T-cell (primary cell): ENCODE measurements around the gene DYNC1H1. TPM values are rescaled to one million over a fixed set of nuclear protein-coding genes. Genes with fewer than 3 reads are reported as not detected.

Experiments used
- ATAC-seq, 4 experiments: fragments of 200-7000 bp in 3 of 4; fragments of 150-1000 bp in 1 of 4; cut with Tn5 transposase; replicated peaks in 1 of 4; 1 replicate in 3 of 4; 2 replicates in 1 of 4; pipeline ENCODE4 v1.10.0; 2021; ENCODE audit warnings: moderate library complexity in 3 of 4, mild to moderate bottlenecking in 2 of 4, moderate number of reproducible peaks in 1 of 4
- CTCF ChIA-PET, 2 donors: fragments of 300-600 bp; sonication (Branson Sonifier 250); formaldehyde crosslinking; loops; one replicate each; lab custom pipeline; 2022; ENCODE audit warnings: antibody characterized with exemption in 2 of 2; lab: Charles Lee
- POLR2A ChIA-PET, 2 donors: fragments of 300-600 bp; sonication (Branson Sonifier 250); formaldehyde crosslinking; loops; one replicate each; lab custom pipeline; 2022; ENCODE audit warnings: antibody characterized with exemption in 2 of 2; lab: Charles Lee
- DNase-seq, 35 experiments: peaks; one replicate each; pipeline versions ENCODE4 v3.0.0 to v3.0.0-alpha.2; 2013 to 2023
- H3K27ac ChIP-seq: one replicate; pipeline ENCODE4 v1.5.1; 2013; ENCODE audit warnings: low read length
- H3K27me3 ChIP-seq, 2 experiments: replicated peaks in 1 of 2; 1 replicate in 1 of 2; 2 replicates in 1 of 2; pipeline versions ENCODE4 v1.6.1 to v1.7.0; 2013; ENCODE audit warnings: low read length in 1 of 2, mixed read lengths in 1 of 2; ENCODE audit not compliant: control insufficient read depth in 2 of 2, insufficient read depth in 2 of 2; ENCODE audit errors: extremely low read depth in 1 of 2
- H3K36me3 ChIP-seq, 2 donors: 1 replicate in 1 of 2; 2 replicates in 1 of 2; pipeline versions ENCODE4 v1.6.1 to v1.7.0; 2013; ENCODE audit warnings: low read length in 1 of 2; ENCODE audit not compliant: control insufficient read depth in 2 of 2, insufficient read depth in 1 of 2; ENCODE audit errors: extremely low read depth in 1 of 2
- H3K4me1 ChIP-seq, 2 experiments: 1 replicate in 1 of 2; 2 replicates in 1 of 2; pipeline versions ENCODE4 v1.6.1 to v1.7.0; 2013; ENCODE audit warnings: low read length in 2 of 2, mixed read lengths in 1 of 2; ENCODE audit not compliant: insufficient read depth in 2 of 2, control insufficient read depth in 1 of 2; ENCODE audit errors: extremely low read depth in 1 of 2
- H3K4me3 ChIP-seq, 2 donors: 1 replicate in 1 of 2; 2 replicates in 1 of 2; pipeline versions ENCODE4 v1.5.1 to v1.7.0; 2013; ENCODE audit warnings: mild to moderate bottlenecking in 2 of 2, low read length in 1 of 2, moderate library complexity in 1 of 2; ENCODE audit not compliant: control insufficient read depth in 1 of 2; ENCODE audit errors: extremely low read depth in 1 of 2
- H3K9me3 ChIP-seq: 2 replicates; pipeline ENCODE4 v1.7.0; 2013
- H3K27ac Mint-ChIP-seq, 2 donors: one replicate each; pipeline ENCODE4 v1.8.0; 2020 to 2021; ENCODE audit warnings: mild to moderate bottlenecking in 2 of 2, mixed read lengths in 2 of 2
- H3K27me3 Mint-ChIP-seq, 2 donors: one replicate each; pipeline ENCODE4 v1.8.0; 2021 to 2022; ENCODE audit warnings: mixed read lengths in 2 of 2
- H3K36me3 Mint-ChIP-seq: one replicate; pipeline ENCODE4 v1.8.0; 2021; ENCODE audit warnings: mixed read lengths
- H3K4me1 Mint-ChIP-seq, 3 donors: one replicate each; pipeline ENCODE4 v1.8.0; 2020 to 2022; ENCODE audit warnings: mixed read lengths in 3 of 3, mild to moderate bottlenecking in 1 of 3
- H3K4me3 Mint-ChIP-seq, 3 donors: one replicate each; pipeline ENCODE4 v1.8.0; 2020 to 2022; ENCODE audit warnings: mild to moderate bottlenecking in 3 of 3, mixed read lengths in 3 of 3, moderate library complexity in 3 of 3
- H3K9me3 Mint-ChIP-seq, 3 donors: one replicate each; pipeline ENCODE4 v1.8.0; 2020 to 2022; ENCODE audit warnings: mixed read lengths in 3 of 3
- WGBS: methylation state at CpG from one replicate; pipeline ENCODE4 v1.1.5; 2013; ENCODE audit warnings: missing lambda C conversion rate; ENCODE audit not compliant: insufficient coverage; 5-methylcytosine and 5-hydroxymethylcytosine counted together
- total RNA-seq, 35 experiments: library from RNA in 6 of 35; stranded (reverse) in 6 of 35; fragments of 120-200 nt in 1 of 35; gene quantifications; one replicate each; pipeline versions ENCODE4 v1.2.1 to v1.2.4 and lab custom pipeline; 2013 to 2026

The DYNC1H1 gene
- total RNA-seq, 5 donors from 2014 or later (not counting 1 experiment from before 2014, with no cell fraction given), result 271 to 310 (median 279) TPM

DNA sequence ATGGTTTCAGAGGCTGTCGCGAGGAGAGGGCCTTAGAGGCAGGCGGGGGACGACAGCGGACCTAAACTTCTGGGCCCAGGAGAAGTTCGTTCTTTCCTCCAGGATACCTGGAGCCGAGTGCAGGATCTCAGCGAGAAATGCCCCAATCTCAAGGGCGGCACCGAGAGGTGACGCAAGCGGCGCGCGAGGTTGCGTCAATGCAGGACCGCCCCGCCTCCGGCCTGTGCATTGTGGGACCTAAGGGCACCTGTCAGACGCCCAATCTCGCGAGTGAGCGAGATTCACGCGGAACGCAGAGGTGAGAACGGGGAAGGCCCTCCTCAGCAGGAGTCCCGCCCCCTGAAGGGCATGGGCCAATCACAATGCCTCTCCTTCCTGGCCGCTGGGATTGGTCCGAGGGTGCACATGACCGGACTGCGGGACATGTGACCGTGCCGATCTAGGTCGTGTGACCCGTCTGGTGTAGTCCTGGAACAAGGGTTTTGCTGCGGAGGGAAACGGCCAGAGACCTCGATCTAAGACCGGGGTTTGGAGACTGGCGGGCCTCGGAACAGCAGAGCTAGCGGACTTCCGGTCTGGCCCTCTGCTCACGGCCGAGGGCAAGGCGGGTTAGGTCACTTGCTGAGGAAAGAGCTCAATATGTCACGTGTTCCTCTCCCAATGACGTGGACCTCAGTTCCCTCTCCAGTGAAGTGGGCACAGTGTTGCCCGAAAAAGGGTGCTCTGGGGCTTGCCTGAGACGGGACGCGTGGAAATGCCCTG lies 16.3 kb upstream of the DYNC1H1 start:
- peak overlapping the region; percentile 94 to 95 (median 95) for H3K4me3 Mint-ChIP-seq
- Histone ChIP-seq H3K36me3 (no peaks in the 10 kb centered on the region), H3K4me1 (peaks cover 0 to 21% of the 10 kb centered on the region in 2 experiments), H3K27me3 (peaks cover 4 to 29% of the 10 kb centered on the region in 2 experiments), H3K4me3 (peak overlapping the region; percentile 86 to 88), H3K9me3 (no peaks in the 10 kb centered on the region), H3K27ac (peak overlapping the region; percentile 99)
- CTCF ChIA-PET, result interaction anchor here in 1 of 2 donors (0.6 to 1.2 kb wide), 5 partner anchors 16 to 241 kb away, joined by 3 to 5 read pairs (median 3); partner anchors contain the start of gene DYNC1H1
- no peaks in the 10 kb centered on the region for H3K36me3 Mint-ChIP-seq
- no peaks in the 10 kb centered on the region for H3K9me3 Mint-ChIP-seq
- H3K4me1 Mint-ChIP-seq, result peaks cover 22 to 29% (median 23%) of the 10 kb centered on the region in 3 donors
- under 1% methylated on average over 53 of the region's 53 CpGs for WGBS
- POLR2A ChIA-PET, result interaction anchor here (0.5 to 1.0 kb wide), 6 partner anchors 9 to 187 kb away, joined by 3 to 4 read pairs (median 3); no protein-coding TSS in a partner anchor
- DNase-seq (peak; percentile 98 to 100 (median 100)), ATAC-seq (peak; percentile 95 to 99 (median 98))
- H3K27me3 Mint-ChIP-seq, result peaks cover 24 to 28% of the 10 kb centered on the region in 2 donors
- H3K27ac Mint-ChIP-seq, result peak overlapping the region; percentile 97 to 99

DNA sequence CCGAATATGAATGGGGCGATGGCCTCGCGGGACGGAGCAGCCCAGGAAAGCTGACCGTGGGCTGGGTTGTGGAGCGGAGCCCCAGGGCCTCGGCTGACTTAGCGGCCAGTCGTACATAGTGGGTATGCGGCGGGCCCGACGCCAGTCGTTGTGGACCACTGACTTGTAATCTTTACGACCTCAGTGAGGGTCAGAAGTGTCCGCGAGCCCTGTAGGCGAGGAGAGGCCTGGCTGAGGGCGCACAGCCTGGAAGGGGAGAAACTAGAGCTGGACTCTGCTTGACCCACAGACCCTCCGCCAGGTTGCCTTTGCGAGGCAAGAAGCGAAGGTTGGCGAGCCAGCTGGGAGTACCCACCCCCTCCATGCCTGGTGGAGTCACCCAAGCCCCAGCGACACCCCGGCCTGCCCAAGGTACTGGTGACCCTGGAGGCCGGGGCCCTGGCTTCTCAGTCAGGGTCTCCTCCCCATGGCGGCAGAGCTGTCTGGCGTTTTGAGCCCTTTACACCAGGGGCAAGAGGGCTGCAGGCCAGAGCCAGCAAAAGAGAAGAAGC lies 15.6 kb upstream of the DYNC1H1 start:
- H3K36me3 ChIP-seq, result no peaks in the 10 kb centered on the region
- peak overlapping the region; percentile 99 for H3K27ac ChIP-seq
- peaks cover 22 to 29% (median 23%) of the 10 kb centered on the region in 3 donors for H3K4me1 Mint-ChIP-seq
- H3K4me3 ChIP-seq, result peak overlapping the region; percentile 86 to 88
- peaks cover 3 to 25% of the 10 kb centered on the region in 2 experiments for H3K27me3 ChIP-seq
- H3K27me3 Mint-ChIP-seq, result peaks cover 18 to 22% of the 10 kb centered on the region in 2 donors
- H3K4me1 ChIP-seq, result peaks cover 0 to 21% of the 10 kb centered on the region in 2 experiments
- H3K9me3 ChIP-seq, result no peaks in the 10 kb centered on the region
- H3K36me3 Mint-ChIP-seq, result no peaks in the 10 kb centered on the region
- ChIA-PET CTCF (interaction anchor here (1.0 to 1.2 kb wide), 5 partner anchors 12 to 241 kb away, joined by 3 to 5 read pairs (median 4); partner anchors contain the start of gene DYNC1H1 (in 1 of the 2)), POLR2A (interaction anchor here (0.5 to 1.0 kb wide), 5 partner anchors 8 to 188 kb away, joined by 3 to 4 read pairs (median 3); no protein-coding TSS in a partner anchor)
- H3K27ac Mint-ChIP-seq, result peak overlapping the region; percentile 97 to 99
- WGBS, result 10% methylated on average over 21 of the region's 29 CpGs
- DNase-seq (no peak), ATAC-seq (no peak)
- peak overlapping the region; percentile 94 to 95 (median 95) for H3K4me3 Mint-ChIP-seq
- no peaks in the 10 kb centered on the region for H3K9me3 Mint-ChIP-seq

DNA sequence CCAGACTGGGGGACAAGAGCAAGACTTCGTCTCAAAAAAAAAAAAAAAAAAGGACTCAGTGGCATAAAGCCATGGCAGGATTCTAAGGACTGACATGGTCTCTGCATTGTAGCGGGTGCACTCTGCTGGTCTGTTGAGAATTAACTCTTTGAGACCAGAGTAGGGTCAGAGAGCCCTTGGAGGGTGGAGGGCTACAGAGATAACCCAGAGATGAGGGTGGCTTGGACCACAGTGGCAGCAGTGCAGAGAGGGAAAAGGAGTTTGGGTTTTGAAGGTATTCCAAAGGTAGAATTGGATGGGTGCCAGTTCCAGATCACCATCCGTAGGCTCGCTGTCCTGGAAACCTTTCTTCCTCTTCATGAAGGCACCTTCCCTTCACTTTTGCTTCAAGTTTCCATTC lies 14.3 kb upstream of the DYNC1H1 start:
- Mint-ChIP-seq H3K27me3 (peaks cover 13 to 14% of the 10 kb centered on the region in 2 donors), H3K9me3 (no peaks in the 10 kb centered on the region), H3K27ac (peak overlapping the region in 1 of 2 donors; percentile 22), H3K4me1 (peaks cover 22 to 29% (median 23%) of the 10 kb centered on the region in 3 donors), H3K4me3 (peak overlapping the region in 2 of 3 donors; percentile 36 to 95), H3K36me3 (no peaks in the 10 kb centered on the region)
- Histone ChIP-seq H3K4me3 (no peak overlapping the region), H3K4me1 (peaks cover 0 to 21% of the 10 kb centered on the region in 2 experiments), H3K27ac (no peak overlapping the region), H3K9me3 (no peaks in the 10 kb centered on the region), H3K36me3 (no peaks in the 10 kb centered on the region), H3K27me3 (peaks cover under 1 to 20% of the 10 kb centered on the region in 2 experiments)
- 79% methylated on average over 2 of the region's 4 CpGs for WGBS
- POLR2A ChIA-PET, result interaction anchor here in 1 of 2 donors (0.7 kb wide), 1 partner anchor 1484 kb away, joined by 8 read pairs; no protein-coding TSS in a partner anchor
- CTCF ChIA-PET, result no interaction called here
- ATAC-seq (no peak), DNase-seq (no peak)

DNA sequence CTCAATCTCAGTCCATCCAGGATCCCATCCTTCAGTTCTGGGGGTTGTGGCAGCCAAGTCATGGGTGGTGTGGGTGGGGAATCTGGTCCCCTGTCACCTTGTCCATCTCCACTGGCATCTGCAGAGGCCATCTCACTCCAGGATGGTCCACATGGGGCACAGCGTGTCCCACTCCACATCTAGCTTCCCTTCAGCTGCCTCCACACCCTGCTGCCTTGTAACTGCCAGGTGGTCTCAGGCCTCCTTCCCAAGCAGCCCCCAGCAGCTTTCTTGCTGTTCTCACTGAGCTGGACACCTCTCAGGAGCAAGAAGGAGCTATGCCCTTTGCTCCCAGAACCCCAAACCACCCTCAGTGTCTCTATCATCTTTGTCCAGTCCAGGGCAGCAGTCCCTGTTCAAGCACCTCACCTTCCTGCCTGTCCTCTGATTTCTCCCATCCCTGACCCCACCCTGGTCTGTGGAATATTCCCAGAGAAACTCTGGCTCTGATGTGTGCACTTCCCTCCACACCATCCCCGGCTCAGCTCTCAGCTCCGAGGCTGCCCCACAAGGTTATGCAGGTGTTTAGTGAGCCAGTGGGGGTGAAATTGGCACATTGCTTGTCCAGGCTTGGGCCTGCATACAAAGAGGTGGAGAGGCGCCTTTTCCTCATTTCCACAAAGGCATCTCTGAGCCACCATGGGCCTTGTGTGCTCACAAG lies 13.7 kb upstream of the DYNC1H1 start:
- no peak overlapping the region for H3K27ac ChIP-seq
- Mint-ChIP-seq H3K9me3 (no peaks in the 10 kb centered on the region), H3K27me3 (peaks cover 10% of the 10 kb centered on the region in 2 donors), H3K4me3 (peak overlapping the region in 2 of 3 donors; percentile 1 to 45), H3K36me3 (no peaks in the 10 kb centered on the region), H3K4me1 (peaks cover 22 to 29% (median 23%) of the 10 kb centered on the region in 3 donors), H3K27ac (peak overlapping the region in 1 of 2 donors; percentile 31)
- POLR2A ChIA-PET, result interaction anchor here in 1 of 2 donors (0.6 to 0.7 kb wide), 2 partner anchors 16 to 133 kb away, joined by 3 to 6 read pairs; no protein-coding TSS in a partner anchor
- ATAC-seq (no peak), DNase-seq (no peak)
- H3K4me3 ChIP-seq, result no peak overlapping the region
- no peaks in the 10 kb centered on the region for H3K36me3 ChIP-seq
- H3K27me3 ChIP-seq, result peaks cover 0 to 17% of the 10 kb centered on the region in 2 experiments
- CTCF ChIA-PET, result no interaction called here
- no peaks in the 10 kb centered on the region for H3K9me3 ChIP-seq
- WGBS, result 91% methylated on average over 1 of the region's 4 CpGs
- H3K4me1 ChIP-seq, result peaks cover 0 to 21% of the 10 kb centered on the region in 2 experiments

DNA sequence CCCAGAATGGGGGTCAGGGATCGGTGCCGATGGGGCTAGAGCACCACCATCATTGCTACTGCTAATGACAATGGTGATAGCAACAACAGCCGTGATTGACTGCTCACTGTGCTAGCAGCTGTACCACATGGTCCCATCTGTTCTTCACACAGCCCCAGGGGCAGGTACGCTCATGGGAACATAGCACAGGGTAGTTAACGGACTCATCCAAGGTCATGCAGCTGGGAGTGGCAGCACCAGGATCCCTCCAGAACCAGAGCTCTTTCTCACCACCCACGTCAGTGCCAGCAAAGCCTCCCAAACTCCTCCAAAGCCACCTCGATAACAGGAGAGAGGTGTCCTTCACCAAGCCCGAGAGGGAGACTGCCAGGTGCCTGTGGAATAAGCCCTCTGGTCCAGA lies 11.2 kb upstream of the DYNC1H1 start:
- POLR2A ChIA-PET, result interaction anchor here in 1 of 2 donors (0.5 kb wide), 1 partner anchor 218 kb away, joined by 3 read pairs; no protein-coding TSS in a partner anchor
- no peak for DNase-seq
- no peaks in the 10 kb centered on the region for H3K9me3 Mint-ChIP-seq
- ATAC-seq, result no peak
- Histone ChIP-seq H3K27ac (no peak overlapping the region), H3K9me3 (no peaks in the 10 kb centered on the region), H3K27me3 (no peaks in the 10 kb centered on the region), H3K4me1 (peaks cover 0 to 14% of the 10 kb centered on the region in 2 experiments), H3K4me3 (no peak overlapping the region), H3K36me3 (no peaks in the 10 kb centered on the region)
- no peaks in the 10 kb centered on the region for H3K36me3 Mint-ChIP-seq
- H3K27me3 Mint-ChIP-seq, result no peaks in the 10 kb centered on the region
- CTCF ChIA-PET, result no interaction called here
- H3K4me3 Mint-ChIP-seq, result no peak overlapping the region
- 91% methylated on average over 4 of the region's 8 CpGs for WGBS
- H3K27ac Mint-ChIP-seq, result no peak overlapping the region
- peaks cover 12 to 20% (median 13%) of the 10 kb centered on the region in 3 donors for H3K4me1 Mint-ChIP-seq
